IMR-90 (cell line): ENCODE data around the gene SMU1. TPM values are rescaled to one million over a fixed set of nuclear protein-coding genes. Genes with fewer than 3 reads are reported as not detected.

Experiments
- ATAC-seq: fragments of 200-7000 bp; cut with Tn5 transposase; 2 replicates; pipeline ENCODE4 v1.9.1; 2020; ENCODE audit warnings: low read depth, mild to moderate bottlenecking, moderate library complexity
- BruUV-seq: library from RNA; stranded (reverse); fragments of 400-500 nt; replicated peaks from 2 replicates; lab custom pipeline; 2021; lab: Mats Ljungman, UMichigan
- CTCF ChIA-PET: fragments of 300-600 bp; formaldehyde crosslinking; extraction: SDS; loops from one replicate; lab custom pipeline; 2021; ENCODE audit warnings: antibody characterized with exemption; lab: Yijun Ruan, JAX
- POLR2A ChIA-PET: fragments of 300-600 bp; sonication (Branson Sonifier 250); formaldehyde crosslinking; loops from one replicate; lab custom pipeline; 2022; ENCODE audit warnings: antibody characterized with exemption; ENCODE audit not compliant: unreplicated experiment; lab: Charles Lee
- DNase-seq: peaks from one replicate; pipeline ENCODE4 v3.0.0; 2013
- H2AFZ ChIP-seq: replicated peaks from 2 replicates; pipeline ENCODE3; 2013; ENCODE audit warnings: low read length, mild to moderate bottlenecking; ENCODE audit not compliant: poor library complexity
- H2AK5ac ChIP-seq: 2 replicates; pipeline ENCODE4 v1.6.1; 2013; ENCODE audit warnings: low read depth, low read length, inconsistent platforms
- H2AK9ac ChIP-seq: replicated peaks from 2 replicates; pipeline ENCODE3; 2013; ENCODE audit warnings: mild to moderate bottlenecking, low read depth, low read length, moderate library complexity; ENCODE audit not compliant: poor library complexity
- H2BK120ac ChIP-seq: 2 replicates; pipeline ENCODE4 v1.6.1; 2013; ENCODE audit warnings: low read depth, low read length, inconsistent platforms
- H2BK15ac ChIP-seq: 3 replicates; pipeline ENCODE4 v1.6.1; 2013; ENCODE audit warnings: low read depth, low read length, inconsistent platforms
- H2BK20ac ChIP-seq: 2 replicates; pipeline ENCODE4 v1.6.1; 2013; ENCODE audit warnings: low read depth, mild to moderate bottlenecking, inconsistent platforms, low read length, moderate library complexity
- H2BK5ac ChIP-seq: 2 replicates; pipeline ENCODE4 v1.6.1; 2013; ENCODE audit warnings: mild to moderate bottlenecking, low read depth, low read length, inconsistent platforms; ENCODE audit not compliant: poor library complexity, severe bottlenecking
- H3K14ac ChIP-seq: replicated peaks from 2 replicates; pipeline ENCODE4 v1.6.1; 2013; ENCODE audit warnings: low read depth, low read length, inconsistent platforms
- H3K18ac ChIP-seq: 2 replicates; pipeline ENCODE4 v1.6.1; 2013; ENCODE audit warnings: low read depth, low read length, control low read depth
- H3K23ac ChIP-seq: 2 replicates; pipeline ENCODE4 v1.6.1; 2013; ENCODE audit warnings: low read depth, low read length, inconsistent platforms
- H3K27ac ChIP-seq: 2 replicates; pipeline ENCODE4 v1.5.1; 2013; ENCODE audit warnings: mild to moderate bottlenecking, control low read depth, low read length; ENCODE audit not compliant: insufficient read depth
- H3K27me3 ChIP-seq: 2 replicates; pipeline ENCODE4 v1.6.1; 2013; ENCODE audit warnings: low read length; ENCODE audit not compliant: control insufficient read depth, insufficient read depth
- H3K36me3 ChIP-seq: 2 replicates; pipeline ENCODE4 v1.6.1; 2013; ENCODE audit warnings: low read length, mixed read lengths; ENCODE audit not compliant: control insufficient read depth, insufficient read depth
- H3K4ac ChIP-seq: 2 replicates; pipeline ENCODE4 v1.6.1; 2013; ENCODE audit warnings: low read depth, low read length, inconsistent platforms
- H3K4me1 ChIP-seq: 2 replicates; pipeline ENCODE4 v1.6.1; 2013; ENCODE audit warnings: low read length, mixed read lengths; ENCODE audit not compliant: control insufficient read depth, insufficient read depth
- H3K4me2 ChIP-seq: 2 replicates; pipeline ENCODE4 v1.6.1; 2013; ENCODE audit warnings: low read depth, mild to moderate bottlenecking, control low read depth, low read length, moderate library complexity
- H3K4me3 ChIP-seq: 2 replicates; pipeline ENCODE4 v1.5.1; 2013; ENCODE audit warnings: low read depth, mild to moderate bottlenecking, control low read depth, low read length, moderate library complexity; ENCODE audit not compliant: insufficient read depth
- H3K56ac ChIP-seq: 2 replicates; pipeline ENCODE4 v1.6.1; 2013; ENCODE audit warnings: low read length, inconsistent platforms; ENCODE audit not compliant: insufficient read depth; ENCODE audit errors: extremely low read depth
- H3K79me1 ChIP-seq, 2 experiments: 2 replicates each; pipeline ENCODE4 v1.6.1; 2013; ENCODE audit warnings: low read length in 2 of 2, inconsistent platforms in 1 of 2, low read depth in 1 of 2
- H3K9ac ChIP-seq: 2 replicates; pipeline ENCODE4 v1.6.1; 2013; ENCODE audit warnings: low read depth, low read length, control low read depth
- H3K9me1 ChIP-seq: 2 replicates; pipeline ENCODE4 v1.6.1; 2013; ENCODE audit warnings: low read length, inconsistent platforms; ENCODE audit not compliant: insufficient read depth
- H3K9me3 ChIP-seq: 2 replicates; pipeline ENCODE4 v1.6.1; 2013; ENCODE audit warnings: low read length; ENCODE audit not compliant: control insufficient read depth, insufficient read depth
- H4K20me1 ChIP-seq: 2 replicates; pipeline ENCODE4 v1.6.1; 2013; ENCODE audit warnings: low read length, inconsistent platforms; ENCODE audit not compliant: insufficient read depth
- H4K5ac ChIP-seq: 2 replicates; pipeline ENCODE4 v1.6.1; 2013; ENCODE audit warnings: mild to moderate bottlenecking, low read depth, low read length, control low read depth
- H4K8ac ChIP-seq, 2 experiments: 2 replicates each; pipeline ENCODE4 v1.6.1; 2013; ENCODE audit warnings: low read depth in 2 of 2, low read length in 2 of 2, control low read depth in 1 of 2, inconsistent platforms in 1 of 2
- H4K91ac ChIP-seq: 2 replicates; pipeline ENCODE4 v1.6.1; 2013; ENCODE audit warnings: low read depth, low read length, inconsistent platforms; ENCODE audit not compliant: insufficient read depth
- BHLHE40 ChIP-seq: fragments of 150-350 bp; IDR thresholded peaks from 2 replicates; pipeline ENCODE4 v1.6.1; 2016; ENCODE audit warnings: mild to moderate bottlenecking, low read depth, low read length
- MAFK ChIP-seq: IDR thresholded peaks from 2 replicates; pipeline ENCODE4 v1.6.1; 2012; ENCODE audit warnings: low read depth, low read length, improper control_type of control experiment
- POLR2A ChIP-seq: IDR thresholded peaks from 2 replicates; pipeline ENCODE4 v1.6.1; 2012; ENCODE audit warnings: mild to moderate bottlenecking, low read depth, low read length
- SMC3 ChIP-seq: fragments of 150-350 bp; IDR thresholded peaks from 2 replicates; pipeline ENCODE4 v1.6.1; 2016; ENCODE audit warnings: low read depth, mild to moderate bottlenecking, antibody characterized with exemption, low read length, moderate library complexity
- whole genome bisulfite sequencing, 2 experiments: methylation state at CpG; one replicate each; pipeline versions ENCODE4 v1.1.5 to v1.1.7; 2013; ENCODE audit warnings: missing lambda C conversion rate in 2 of 2; ENCODE audit not compliant: insufficient read length in 1 of 2; ENCODE audit errors: extremely low coverage in 2 of 2; 5-methylcytosine and 5-hydroxymethylcytosine counted together
- dilution Hi-C: fragments of 300-500 bp; cut with HindIII; formaldehyde crosslinking; loops from one replicate; pipeline ENCODE4 v1.14.3; 2018; ENCODE audit warnings: low sequenced_read_pairs; ENCODE audit not compliant: unreplicated experiment
- in situ Hi-C: fragments of 300-500 bp; cut with MboI; formaldehyde crosslinking; loops from 3 replicates; pipeline ENCODE4 v1.14.3; 2019; ENCODE audit warnings: low sequenced_read_pairs, inconsistent platforms, mixed read lengths
- intact Hi-C: fragments of 100-400 bp; cut with micrococcal nuclease; formaldehyde crosslinking; loops from 2 replicates; pipeline ENCODE4 v1.10.0; 2022
- polyA plus RNA-seq, 3 experiments: library from polyadenylated mRNA; depleted of rRNA; stranded (reverse); fragments of >200 nt; gene quantifications; 2 replicates each; pipeline ENCODE4 v1.2.3, GENCODE V29; 2012; ENCODE audit warnings: low replicate concordance in 1 of 3
- total RNA-seq: library from RNA; depleted of rRNA; stranded (reverse); fragments of >200 nt; gene quantifications from 2 replicates; pipeline ENCODE4 v1.2.3, GENCODE V29; 2012

SMU1 gene
- total and polyA plus RNA-seq, 2 of the 4 experiments (the other 2 are of a cell fraction): 11.1 to 36.0 TPM

- no peak overlapping the region for H4K5ac ChIP-seq
- no peak overlapping the region for H2BK5ac ChIP-seq
- peak overlapping the region; percentile 68 for H3K4ac ChIP-seq
- H3K79me1 ChIP-seq: peaks cover 46 to 81% of the 10 kb centered on the region in 2 experiments
- ChIA-PET CTCF (interaction anchor here (0.8 kb wide), 1 partner anchor 44 kb away, joined by 3 read pairs; no protein-coding TSS in a partner anchor), POLR2A (no interaction called here)
- H4K20me1 ChIP-seq: peaks cover 6% of the 10 kb centered on the region; the same call in 1 of the 2 replicates
- no CpG with 5 or more reads among the region's 2 CpGs for WGBS, 2 experiments
- peak overlapping the region; percentile 33 for H3K14ac ChIP-seq
- TF ChIP-seq BHLHE40: no peak
- no peak for TF ChIP-seq POLR2A
- no peak for TF ChIP-seq MAFK
- no peak for TF ChIP-seq SMC3
- H3K18ac ChIP-seq: 0 out of 2 replicates have a peak overlapping the region, but pooled peaks have one; percentile 37
- H3K9ac ChIP-seq: no peak overlapping the region
- no peak overlapping the region for H3K4me2 ChIP-seq
- peaks cover 28% of the 10 kb centered on the region for H3K9me1 ChIP-seq
- intact Hi-C loops (no loop called here), in situ Hi-C loops (no loop called here), dilution Hi-C loops (no loop called here)
- no peak overlapping the region for H2BK120ac ChIP-seq
- no peak overlapping the region for H2BK20ac ChIP-seq
- H3K27ac ChIP-seq: no peak overlapping the region
- peaks cover 37% of the 10 kb centered on the region for H3K36me3 ChIP-seq
- 0 out of 4 replicates have a peak overlapping the region, but pooled peaks of 1 of the 2 experiments have one; percentile 14 for H4K8ac ChIP-seq
- no peak overlapping the region for H3K23ac ChIP-seq
- H3K4me1 ChIP-seq: peaks cover 12% of the 10 kb centered on the region
- DNase-seq: no peak
- no peak overlapping the region for H4K91ac ChIP-seq
- H2AK9ac ChIP-seq: no peak overlapping the region
- peak overlapping the region; percentile 4; the same call in 1 of the 2 replicates for H2AK5ac ChIP-seq
- no peaks in the 10 kb centered on the region for H3K9me3 ChIP-seq
- H2BK15ac ChIP-seq: no peak overlapping the region
- no peak overlapping the region for H2AFZ ChIP-seq
- no peak overlapping the region for H3K56ac ChIP-seq
- BruUV-seq: no TSS peak
- no peaks in the 10 kb centered on the region for H3K27me3 ChIP-seq
- peak; percentile 50 for ATAC-seq
- H3K4me3 ChIP-seq: no peak overlapping the region
These were observed 40.4 kb upstream of the SMU1 start for GRCh38 chr9:33116860-33117259.
